ENCODE results near the gene PARVB. TPM values are rescaled to one million over a fixed set of nuclear protein-coding genes. Genes with fewer than 3 reads are reported as not detected.

PARVB gene
- total and polyA plus RNA-seq, 9 of the 15 experiments (the other 6 are each of a cell fraction or from before 2014, with no cell fraction given) = 1.1 to 59.2 (median 29.2) TPM

GRCh38 chr22:44179989-44180705 is 156.0 kb downstream of the PARVB start:
- BruUV-seq (replicated peaks) = no TSS peak
- TF ChIP-seq NFIX (CRISPR knock-in tag; IDR thresholded peaks at IDR 0.05; ENCODE audit: low read depth) = no peak
- TF ChIP-seq, protein P1, sequence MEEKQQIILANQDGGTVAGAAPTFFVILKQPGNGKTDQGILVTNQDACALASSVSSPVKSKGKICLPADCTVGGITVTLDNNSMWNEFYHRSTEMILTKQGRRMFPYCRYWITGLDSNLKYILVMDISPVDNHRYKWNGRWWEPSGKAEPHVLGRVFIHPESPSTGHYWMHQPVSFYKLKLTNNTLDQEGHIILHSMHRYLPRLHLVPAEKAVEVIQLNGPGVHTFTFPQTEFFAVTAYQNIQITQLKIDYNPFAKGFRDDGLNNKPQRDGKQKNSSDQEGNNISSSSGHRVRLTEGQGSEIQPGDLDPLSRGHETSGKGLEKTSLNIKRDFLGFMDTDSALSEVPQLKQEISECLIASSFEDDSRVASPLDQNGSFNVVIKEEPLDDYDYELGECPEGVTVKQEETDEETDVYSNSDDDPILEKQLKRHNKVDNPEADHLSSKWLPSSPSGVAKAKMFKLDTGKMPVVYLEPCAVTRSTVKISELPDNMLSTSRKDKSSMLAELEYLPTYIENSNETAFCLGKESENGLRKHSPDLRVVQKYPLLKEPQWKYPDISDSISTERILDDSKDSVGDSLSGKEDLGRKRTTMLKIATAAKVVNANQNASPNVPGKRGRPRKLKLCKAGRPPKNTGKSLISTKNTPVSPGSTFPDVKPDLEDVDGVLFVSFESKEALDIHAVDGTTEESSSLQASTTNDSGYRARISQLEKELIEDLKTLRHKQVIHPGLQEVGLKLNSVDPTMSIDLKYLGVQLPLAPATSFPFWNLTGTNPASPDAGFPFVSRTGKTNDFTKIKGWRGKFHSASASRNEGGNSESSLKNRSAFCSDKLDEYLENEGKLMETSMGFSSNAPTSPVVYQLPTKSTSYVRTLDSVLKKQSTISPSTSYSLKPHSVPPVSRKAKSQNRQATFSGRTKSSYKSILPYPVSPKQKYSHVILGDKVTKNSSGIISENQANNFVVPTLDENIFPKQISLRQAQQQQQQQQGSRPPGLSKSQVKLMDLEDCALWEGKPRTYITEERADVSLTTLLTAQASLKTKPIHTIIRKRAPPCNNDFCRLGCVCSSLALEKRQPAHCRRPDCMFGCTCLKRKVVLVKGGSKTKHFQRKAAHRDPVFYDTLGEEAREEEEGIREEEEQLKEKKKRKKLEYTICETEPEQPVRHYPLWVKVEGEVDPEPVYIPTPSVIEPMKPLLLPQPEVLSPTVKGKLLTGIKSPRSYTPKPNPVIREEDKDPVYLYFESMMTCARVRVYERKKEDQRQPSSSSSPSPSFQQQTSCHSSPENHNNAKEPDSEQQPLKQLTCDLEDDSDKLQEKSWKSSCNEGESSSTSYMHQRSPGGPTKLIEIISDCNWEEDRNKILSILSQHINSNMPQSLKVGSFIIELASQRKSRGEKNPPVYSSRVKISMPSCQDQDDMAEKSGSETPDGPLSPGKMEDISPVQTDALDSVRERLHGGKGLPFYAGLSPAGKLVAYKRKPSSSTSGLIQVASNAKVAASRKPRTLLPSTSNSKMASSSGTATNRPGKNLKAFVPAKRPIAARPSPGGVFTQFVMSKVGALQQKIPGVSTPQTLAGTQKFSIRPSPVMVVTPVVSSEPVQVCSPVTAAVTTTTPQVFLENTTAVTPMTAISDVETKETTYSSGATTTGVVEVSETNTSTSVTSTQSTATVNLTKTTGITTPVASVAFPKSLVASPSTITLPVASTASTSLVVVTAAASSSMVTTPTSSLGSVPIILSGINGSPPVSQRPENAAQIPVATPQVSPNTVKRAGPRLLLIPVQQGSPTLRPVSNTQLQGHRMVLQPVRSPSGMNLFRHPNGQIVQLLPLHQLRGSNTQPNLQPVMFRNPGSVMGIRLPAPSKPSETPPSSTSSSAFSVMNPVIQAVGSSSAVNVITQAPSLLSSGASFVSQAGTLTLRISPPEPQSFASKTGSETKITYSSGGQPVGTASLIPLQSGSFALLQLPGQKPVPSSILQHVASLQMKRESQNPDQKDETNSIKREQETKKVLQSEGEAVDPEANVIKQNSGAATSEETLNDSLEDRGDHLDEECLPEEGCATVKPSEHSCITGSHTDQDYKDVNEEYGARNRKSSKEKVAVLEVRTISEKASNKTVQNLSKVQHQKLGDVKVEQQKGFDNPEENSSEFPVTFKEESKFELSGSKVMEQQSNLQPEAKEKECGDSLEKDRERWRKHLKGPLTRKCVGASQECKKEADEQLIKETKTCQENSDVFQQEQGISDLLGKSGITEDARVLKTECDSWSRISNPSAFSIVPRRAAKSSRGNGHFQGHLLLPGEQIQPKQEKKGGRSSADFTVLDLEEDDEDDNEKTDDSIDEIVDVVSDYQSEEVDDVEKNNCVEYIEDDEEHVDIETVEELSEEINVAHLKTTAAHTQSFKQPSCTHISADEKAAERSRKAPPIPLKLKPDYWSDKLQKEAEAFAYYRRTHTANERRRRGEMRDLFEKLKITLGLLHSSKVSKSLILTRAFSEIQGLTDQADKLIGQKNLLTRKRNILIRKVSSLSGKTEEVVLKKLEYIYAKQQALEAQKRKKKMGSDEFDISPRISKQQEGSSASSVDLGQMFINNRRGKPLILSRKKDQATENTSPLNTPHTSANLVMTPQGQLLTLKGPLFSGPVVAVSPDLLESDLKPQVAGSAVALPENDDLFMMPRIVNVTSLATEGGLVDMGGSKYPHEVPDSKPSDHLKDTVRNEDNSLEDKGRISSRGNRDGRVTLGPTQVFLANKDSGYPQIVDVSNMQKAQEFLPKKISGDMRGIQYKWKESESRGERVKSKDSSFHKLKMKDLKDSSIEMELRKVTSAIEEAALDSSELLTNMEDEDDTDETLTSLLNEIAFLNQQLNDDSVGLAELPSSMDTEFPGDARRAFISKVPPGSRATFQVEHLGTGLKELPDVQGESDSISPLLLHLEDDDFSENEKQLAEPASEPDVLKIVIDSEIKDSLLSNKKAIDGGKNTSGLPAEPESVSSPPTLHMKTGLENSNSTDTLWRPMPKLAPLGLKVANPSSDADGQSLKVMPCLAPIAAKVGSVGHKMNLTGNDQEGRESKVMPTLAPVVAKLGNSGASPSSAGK (IDR thresholded peaks at IDR 0.05) = no peak
- TF ChIP-seq E4F1 (CRISPR knock-in tag; IDR thresholded peaks at IDR 0.05; ENCODE audit: borderline replicate concordance) = no peak
- no peak for TF ChIP-seq DEAF1 (CRISPR knock-in tag; IDR thresholded peaks at IDR 0.05)

More at GRCh38 chr22:44179989-44180705, 156.0 kb downstream of the PARVB start:
- 0% methylated on average over 5 of the region's 6 CpGs for WGBS (ENCODE audit: insufficient coverage, low coverage, missing lambda C conversion rate)
- Histone ChIP-seq H3K27me3 (ENCODE audit: control insufficient read depth in 2 of 2, insufficient read depth in 2 of 2, low read length in 2 of 2) (peaks cover 19 to 40% of the 10 kb centered on the region in 2 experiments; a peak in 4 of 5 replicates), H3K4me3 (no peak overlapping the region), H3K36me3 (ENCODE audit: control insufficient read depth, insufficient read depth, low read length) (no peaks in the 10 kb centered on the region), H3K4me2 (ENCODE audit: insufficient read depth, low read length) (no peak overlapping the region), H3K9me3 (replicated peaks; ENCODE audit: control insufficient read depth, insufficient read depth, low read depth, low read length) (no peaks in the 10 kb centered on the region), H3K4me1 (replicated peaks in 1 of 2; ENCODE audit: control insufficient read depth in 2 of 2, insufficient read depth in 2 of 2, low read length in 2 of 2) (peaks cover 0 to 11% of the 10 kb centered on the region in 2 experiments; a peak in 2 of 5 replicates), H3K27ac (ENCODE audit: extremely low read depth, low read depth, low read length) (no peak overlapping the region), H4K20me1 (replicated peaks; ENCODE audit: control insufficient read depth, insufficient read depth, low read length) (peaks cover 4% of the 10 kb centered on the region; the same call in 1 of the 2 replicates), H3K9me1 (ENCODE audit: control insufficient read depth, insufficient read depth, low read length) (no peaks in the 10 kb centered on the region), H3K79me2 (ENCODE audit: control insufficient read depth, insufficient read depth, low read length) (no peaks in the 10 kb centered on the region), H2AFZ (ENCODE audit: low read depth, low read length) (no peak overlapping the region), H3K9ac (ENCODE audit: insufficient read depth in 1 of 2, low read depth in 2 of 2, low read length in 2 of 2) (no peak overlapping the region)
- DNase-seq (ENCODE audit: extremely low read depth in 1 of 4, low spot score in 3 of 4) (no peak), FAIRE-seq (no peak), ATAC-seq (no peak; the same call in 1 of the 3 replicates)
- in situ Hi-C loops (cut with MboI) (no loop called here), intact Hi-C loops (cut with micrococcal nuclease) (no loop called here)
- CTCF ChIA-PET (ENCODE audit: low intra/inter-chr PET ratio) = no interaction called here
- POLR2A ChIA-PET = no interaction called here
